Left lung (tissue), 10 donors: ENCODE data around the gene PIP5K1B. TPM values are rescaled to one million over a fixed set of nuclear protein-coding genes. Genes with fewer than 3 reads are reported as not detected.

ENCODE experiments used
- ATAC-seq: fragments of 200-7000 bp; cut with Tn5 transposase; one replicate; pipeline ENCODE4 v1.9.1; 2020; ENCODE audit warnings: moderate library complexity
- DNase-seq, 4 donors: peaks; one replicate each; pipeline ENCODE4 v3.0.0-alpha.2; 2013 to 2020
- H3K27ac ChIP-seq, 2 donors: fragments of 200-600 bp; sonication (generic) in 1 of 2; one replicate each; pipeline versions ENCODE4 v1.5.0 to v1.8.0; 2020 to 2021
- H3K27me3 ChIP-seq, 2 donors: fragments of 200-600 bp; sonication (generic) in 1 of 2; one replicate each; pipeline versions ENCODE4 v1.5.0 to v1.8.0; 2020 to 2021
- H3K36me3 ChIP-seq, 2 donors: fragments of 200-600 bp; sonication (generic) in 1 of 2; one replicate each; pipeline versions ENCODE4 v1.5.0 to v1.8.0; 2020 to 2021
- H3K4me1 ChIP-seq, 2 donors: fragments of 200-600 bp; one replicate each; pipeline ENCODE4 v1.8.0; 2021
- H3K4me3 ChIP-seq, 2 donors: fragments of 200-600 bp; sonication (generic) in 1 of 2; one replicate each; pipeline versions ENCODE4 v1.5.0 to v1.8.0; 2020 to 2021; ENCODE audit warnings: mild to moderate bottlenecking in 1 of 2
- H3K9me3 ChIP-seq, 2 donors: fragments of 200-600 bp; sonication (generic) in 1 of 2; one replicate each; pipeline versions ENCODE4 v1.5.0 to v1.8.0; 2020 to 2021
- CTCF ChIP-seq, 2 donors: fragments of 200-600 bp; sonication (generic) in 1 of 2; IDR thresholded peaks; one replicate each; pipeline versions ENCODE4 v1.5.0 to v1.8.0; 2021; ENCODE audit warnings: antibody characterized with exemption in 2 of 2
- intact Hi-C, 2 donors: fragments of 100-400 bp; cut with DNase I; formaldehyde crosslinking; loops; one replicate each; pipeline versions ENCODE4 v1.11.2 to v1.14.2; 2022
- polyA plus RNA-seq, 6 donors: library from polyadenylated mRNA; unstranded; fragments of 120-200 nt; gene quantifications; one replicate each; pipeline ENCODE4 v1.2.1, GENCODE V29; 2013; ENCODE audit not compliant: insufficient read length in 6 of 6
- total RNA-seq, 2 donors: library from RNA; stranded (reverse); fragmentation: NEBNext Ultra II Directional; extraction: Animal tissue kit (Norgen Biotek cat#: 25700); gene quantifications; one replicate each; pipeline ENCODE4 v1.2.1, GENCODE V29; 2021
- donor health status: DM: no; HTN: yes; CAD: no.
- donor health status: DM: no; HTN: no; CAD: no.

The PIP5K1B gene
- total and polyA plus RNA-seq, 8 donors = 3.1 to 31.0 (median 4.2) TPM

GRCh38 chr9:69056191-69056815 lies 351.3 kb downstream of the PIP5K1B start:
- DNase-seq (no peak), ATAC-seq (no peak)
- Histone ChIP-seq H3K9me3 (no peaks in the 10 kb centered on the region), H3K4me1 (peaks cover 2 to 14% of the 10 kb centered on the region in 2 donors), H3K27me3 (no peaks in the 10 kb centered on the region), H3K4me3 (no peak overlapping the region), H3K36me3 (peaks cover 0 to 26% of the 10 kb centered on the region in 2 donors), H3K27ac (no peak overlapping the region)
- TF ChIP-seq CTCF (IDR thresholded peaks at IDR 0.05) = no peak
- intact Hi-C loops = loop anchor here in 1 of 2 donors (5.0 kb wide), 1 partner anchor 131 kb away; no protein-coding TSS in a partner anchor

- Histone ChIP-seq H3K27ac (no peak overlapping the region), H3K9me3 (no peaks in the 10 kb centered on the region), H3K27me3 (no peaks in the 10 kb centered on the region), H3K4me3 (no peak overlapping the region), H3K4me1 (peaks cover 2 to 14% of the 10 kb centered on the region in 2 donors), H3K36me3 (peaks cover 0 to 26% of the 10 kb centered on the region in 2 donors)
- ATAC-seq (no peak), DNase-seq (no peak)
- TF ChIP-seq CTCF (IDR thresholded peaks at IDR 0.05) = no peak
- intact Hi-C loops = loop anchor here in 1 of 2 donors (5.0 kb wide), 1 partner anchor 129 kb away; no protein-coding TSS in a partner anchor
Observed at GRCh38 chr9:69058101-69058500, 353.1 kb downstream of the PIP5K1B start.

Other genes starting within 250 kb of the PIP5K1B start
- gene TMEM252, start 164.4 kb upstream of the PIP5K1B start, total RNA-seq = not detected
- 1 to 10 TPM; 2.2 to 2.7 (median 2.4) TPM for gene TMEM252, start 164.4 kb upstream of the PIP5K1B start, polyA plus RNA-seq